ENCODE results near the gene SMYD3. TPM values are rescaled to one million over a fixed set of nuclear protein-coding genes. Genes with fewer than 3 reads are reported as not detected.

The SMYD3 gene
- total RNA-seq, 1 experiment from 2014 or later: 69.6 TPM

DNA sequence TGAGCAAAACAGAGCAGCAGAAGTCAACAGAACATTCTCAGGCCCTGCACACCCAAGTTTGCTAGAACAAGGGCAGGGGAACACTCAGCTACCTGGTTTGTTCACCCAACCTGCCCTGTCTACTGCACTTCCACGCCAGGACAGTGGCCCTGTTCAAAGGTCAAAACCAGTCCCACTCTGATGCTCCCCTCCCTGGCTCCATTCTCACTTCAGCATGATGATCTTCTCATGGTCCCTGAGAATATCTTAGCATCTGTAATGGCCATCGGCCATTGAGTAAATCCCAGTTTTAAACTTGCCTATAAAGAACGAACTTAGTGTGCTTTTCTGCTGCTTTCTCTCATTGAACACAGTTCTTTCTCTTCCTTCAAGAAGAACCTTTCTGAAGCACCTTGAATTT is 293.6 kb downstream of the SMYD3 start:
- no peak for DNase-seq (ENCODE audit: low spot score)
- in situ Hi-C loops (cut with HindIII; ENCODE audit: low sequenced_read_pairs): no loop called here

DNA sequence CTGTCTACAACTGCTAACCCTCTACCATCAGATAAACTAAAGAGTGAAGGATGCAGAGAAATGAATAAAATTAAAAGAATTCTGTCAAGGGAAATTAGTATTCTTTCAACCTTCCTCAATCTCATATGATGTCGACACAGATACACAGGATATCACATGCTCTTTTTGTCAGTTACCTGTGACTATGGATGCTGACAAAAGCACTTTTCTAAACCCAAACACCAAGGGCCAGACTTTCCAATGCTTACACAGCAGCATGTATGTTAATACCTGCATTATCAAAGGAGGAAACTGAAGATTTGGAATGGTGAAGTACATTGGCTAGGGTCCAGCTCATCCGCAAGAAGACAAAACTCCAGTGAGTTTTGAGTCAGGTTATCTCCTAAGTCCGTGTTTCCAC is 294.0 kb downstream of the SMYD3 start:
- in situ Hi-C loops (cut with HindIII; ENCODE audit: low sequenced_read_pairs): no loop called here
- no peak for DNase-seq (ENCODE audit: low spot score)

DNA sequence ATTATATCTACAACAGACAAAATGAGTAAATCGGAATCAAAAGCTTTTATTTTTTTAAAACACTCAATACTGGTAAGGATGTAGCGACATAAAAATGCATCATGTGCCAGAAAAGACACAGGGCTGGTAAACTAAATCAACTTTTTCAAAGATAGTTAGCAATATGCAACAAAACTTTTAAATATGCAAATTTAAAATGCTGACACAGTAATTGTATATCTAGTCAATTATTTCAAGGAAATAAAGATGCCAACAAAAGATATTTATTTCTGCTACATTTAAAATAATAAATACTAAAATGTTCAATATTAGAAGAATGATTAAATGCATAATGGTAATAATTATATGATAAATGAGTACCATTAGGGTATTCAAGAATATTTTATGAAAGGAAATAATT is 295.1 kb downstream of the SMYD3 start:
- no peak for DNase-seq (ENCODE audit: low spot score)
- in situ Hi-C loops (cut with HindIII; ENCODE audit: low sequenced_read_pairs): no loop called here

DNA sequence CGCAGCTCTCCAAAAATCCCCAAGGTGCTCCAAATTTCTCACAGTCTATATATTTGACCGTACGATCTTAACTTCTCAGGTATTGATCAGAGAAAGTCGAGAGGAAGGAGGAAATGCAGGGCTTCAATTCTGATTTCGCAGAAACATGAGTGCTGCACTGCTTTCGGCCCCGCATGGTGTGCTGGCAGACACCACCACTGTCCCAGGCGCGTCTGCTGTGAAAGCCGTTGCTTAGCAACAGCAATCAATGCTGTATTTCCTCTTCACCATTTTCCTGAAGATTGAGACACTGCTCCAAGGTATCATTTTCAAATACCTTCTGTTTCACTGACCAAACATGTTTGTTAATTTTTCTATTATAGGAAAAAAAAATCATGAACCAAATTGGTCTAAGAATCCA is 296.3 kb downstream of the SMYD3 start:
- in situ Hi-C loops (cut with HindIII; ENCODE audit: low sequenced_read_pairs): no loop called here
- DNase-seq (ENCODE audit: low spot score): peak; percentile 45

DNA sequence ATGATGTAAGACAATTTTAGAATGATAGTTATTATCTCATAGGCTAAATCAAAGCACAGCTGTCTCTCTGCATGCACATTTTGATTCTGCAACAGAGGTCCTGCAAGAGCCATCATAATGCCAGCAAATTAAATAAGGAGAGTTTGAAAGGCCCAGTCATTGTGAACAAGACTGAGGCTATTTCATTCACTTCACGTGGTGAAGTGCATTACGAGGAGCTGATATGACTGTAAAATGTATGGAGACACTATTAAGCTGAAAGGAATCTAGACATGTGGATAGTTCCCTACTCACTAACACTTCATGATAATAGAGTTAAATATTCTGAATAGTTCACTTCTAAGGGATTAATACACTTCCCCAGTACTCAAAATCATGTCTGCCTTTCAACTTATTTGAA is 299.0 kb downstream of the SMYD3 start:
- in situ Hi-C loops (cut with HindIII; ENCODE audit: low sequenced_read_pairs): no loop called here

DNA sequence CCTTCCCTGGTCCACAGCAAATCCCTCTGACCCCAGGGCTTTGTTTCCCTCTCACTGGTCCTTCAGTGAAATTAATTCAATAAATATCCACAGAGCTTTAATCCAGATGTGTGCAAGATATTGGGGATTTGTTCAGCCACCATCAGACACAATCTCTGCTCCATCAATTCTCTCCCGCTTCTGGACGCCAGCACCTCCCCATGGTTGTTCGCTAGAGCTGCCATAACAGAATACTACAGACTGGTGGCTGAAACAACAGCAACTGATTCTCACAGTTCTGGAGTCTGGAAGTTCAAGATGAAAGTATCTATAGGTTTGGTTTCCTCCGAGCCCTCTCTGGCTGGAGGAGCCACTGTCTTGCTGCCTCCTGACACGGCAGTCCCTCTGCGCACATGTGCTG is 303.9 kb downstream of the SMYD3 start:
- in situ Hi-C loops (cut with HindIII; ENCODE audit: low sequenced_read_pairs): no loop called here
- no peak for DNase-seq (ENCODE audit: low spot score)

More for the DNA sequence above, 299.0 kb downstream of the SMYD3 start:
- no peak for DNase-seq (ENCODE audit: low spot score)

DNA sequence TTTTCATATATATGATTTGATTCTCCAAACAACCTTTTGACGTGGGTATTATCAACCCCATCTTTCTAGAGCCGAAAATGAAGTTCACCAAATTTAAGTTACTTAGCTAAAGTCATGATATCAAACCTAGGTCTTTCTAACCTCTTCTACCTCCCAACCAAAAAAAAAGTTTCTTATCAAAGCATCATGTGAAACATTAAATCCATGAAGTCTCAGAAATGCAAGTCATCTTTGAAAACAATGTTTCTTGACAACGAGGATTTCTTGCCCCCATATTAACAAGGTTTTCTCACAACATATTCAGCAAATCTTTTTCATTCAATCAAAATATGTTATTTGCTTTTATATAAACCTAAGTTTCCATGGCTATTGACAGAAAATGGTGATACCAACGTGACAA is 306.3 kb downstream of the SMYD3 start:
- in situ Hi-C loops (cut with HindIII; ENCODE audit: low sequenced_read_pairs): no loop called here
- DNase-seq (ENCODE audit: low spot score): no peak

DNA sequence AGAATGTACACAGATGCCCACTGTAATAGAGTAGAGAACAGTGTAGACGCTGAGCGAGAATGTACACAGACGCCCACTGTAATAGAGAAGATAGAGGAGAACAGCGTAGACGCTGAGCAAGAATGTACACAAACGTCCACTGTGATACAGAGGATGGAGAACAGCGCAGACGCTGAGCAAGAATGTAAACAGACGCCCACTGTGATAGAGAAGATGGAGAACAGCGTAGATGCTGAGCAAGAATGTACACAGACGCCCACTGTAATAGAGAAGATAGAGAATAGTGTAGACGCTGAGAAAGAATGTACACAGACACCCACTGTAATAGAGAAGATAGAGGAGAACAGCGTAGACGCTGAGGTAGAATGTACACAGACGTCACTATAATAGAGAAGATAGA is 306.9 kb downstream of the SMYD3 start:
- no peak for DNase-seq (ENCODE audit: low spot score)
- in situ Hi-C loops (cut with HindIII; ENCODE audit: low sequenced_read_pairs): no loop called here

DNA sequence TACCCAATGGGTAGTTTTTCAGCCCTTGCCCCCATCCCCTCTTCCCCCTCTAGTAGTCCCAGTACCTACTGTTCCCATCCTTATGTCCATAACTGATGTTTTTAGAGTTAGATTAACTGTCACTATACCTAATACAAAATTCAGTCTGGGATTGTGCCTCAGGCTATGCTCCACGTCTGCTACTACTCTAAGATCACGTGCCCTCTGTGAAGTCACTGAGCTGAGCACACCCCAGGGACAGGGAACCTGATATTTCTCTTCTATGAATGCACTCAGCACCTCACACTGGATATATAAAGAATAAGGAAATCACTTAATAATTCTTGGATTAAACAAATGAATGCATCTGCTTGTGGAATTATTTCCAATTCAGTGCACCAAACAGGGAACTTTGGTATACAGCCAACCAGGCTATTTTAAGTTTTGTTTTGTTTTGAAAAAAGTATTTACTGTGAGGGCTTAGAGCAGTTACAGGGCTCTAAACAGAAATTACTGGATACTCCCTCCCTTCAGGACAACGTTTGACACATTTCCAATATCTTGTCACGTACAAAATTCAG is 307.9 kb downstream of the SMYD3 start:
- in situ Hi-C loops (cut with HindIII; ENCODE audit: low sequenced_read_pairs): no loop called here

DNA sequence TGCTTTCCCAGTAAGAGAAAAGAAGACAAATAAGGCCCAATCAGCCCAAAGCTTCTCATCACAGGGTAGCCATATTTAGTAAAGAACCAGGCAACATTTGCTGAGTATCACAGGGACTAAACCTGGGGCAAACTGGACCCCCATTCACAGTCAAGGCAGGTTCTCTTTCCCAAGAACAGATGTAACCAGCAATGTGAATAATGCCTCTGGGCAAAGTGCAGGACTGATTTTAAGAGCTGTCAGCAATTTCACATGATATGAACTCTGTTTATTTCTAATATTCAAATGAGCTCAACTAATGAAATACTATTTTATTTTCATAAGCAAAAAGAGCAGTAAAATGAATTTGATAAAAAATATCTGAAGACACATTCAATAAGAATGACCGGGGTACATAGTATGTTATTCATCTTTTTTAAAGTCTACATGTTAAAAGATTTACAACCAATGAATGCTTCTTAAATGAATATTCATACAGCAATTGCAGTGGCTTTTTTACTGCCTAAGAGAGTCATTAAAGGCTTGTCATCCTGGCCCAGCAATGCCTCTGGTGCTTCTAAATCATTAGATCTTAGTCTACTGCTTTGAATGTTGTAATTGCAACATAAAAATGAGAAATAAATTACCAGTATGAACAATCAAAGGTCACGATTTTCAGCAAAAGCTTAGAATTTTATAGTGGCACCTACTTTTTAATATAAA is 308.8 kb downstream of the SMYD3 start:
- DNase-seq (ENCODE audit: low spot score): no peak
- in situ Hi-C loops (cut with HindIII; ENCODE audit: low sequenced_read_pairs): no loop called here

More for the DNA sequence above, 307.9 kb downstream of the SMYD3 start:
- DNase-seq (ENCODE audit: low spot score): peak; percentile 38

DNA sequence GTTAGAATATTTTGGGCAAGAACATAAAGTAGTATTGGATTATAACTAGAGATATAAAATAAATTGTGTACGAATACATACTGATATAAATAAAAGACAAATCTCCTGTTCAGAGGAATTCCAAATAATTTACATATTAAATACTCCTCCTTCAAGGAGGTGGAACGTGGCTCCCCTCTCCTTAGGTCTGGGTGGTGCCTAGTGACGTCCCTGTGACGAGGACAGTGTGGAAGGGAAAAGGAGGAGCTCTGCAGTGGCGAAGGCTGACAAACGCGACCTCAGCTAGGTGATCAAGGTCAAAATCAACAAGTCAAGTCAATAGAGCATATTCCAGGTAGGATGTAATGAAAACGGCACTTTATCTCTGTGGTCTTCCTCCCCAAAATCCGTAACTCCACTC is 310.0 kb downstream of the SMYD3 start:
- DNase-seq (ENCODE audit: low spot score): no peak
- in situ Hi-C loops (cut with HindIII; ENCODE audit: low sequenced_read_pairs): no loop called here

DNA sequence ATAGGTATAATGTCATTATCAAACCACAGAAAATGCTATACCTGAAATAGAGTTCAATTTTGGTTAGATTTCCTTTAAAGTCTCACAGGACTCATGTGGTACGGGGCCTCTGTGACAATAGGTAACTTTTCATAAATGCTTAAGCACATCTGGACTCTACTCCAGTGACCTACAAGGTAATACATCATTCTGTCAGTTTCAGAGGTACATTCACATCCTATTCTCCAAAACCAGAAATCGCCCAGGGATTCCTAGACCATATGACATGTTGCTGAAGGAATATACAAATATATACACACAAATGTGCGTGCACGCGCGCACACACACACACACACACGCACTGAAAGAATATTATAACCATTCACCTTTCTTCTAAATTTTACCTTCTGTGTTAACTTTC is 311.8 kb downstream of the SMYD3 start:
- DNase-seq (ENCODE audit: low spot score): no peak

DNA sequence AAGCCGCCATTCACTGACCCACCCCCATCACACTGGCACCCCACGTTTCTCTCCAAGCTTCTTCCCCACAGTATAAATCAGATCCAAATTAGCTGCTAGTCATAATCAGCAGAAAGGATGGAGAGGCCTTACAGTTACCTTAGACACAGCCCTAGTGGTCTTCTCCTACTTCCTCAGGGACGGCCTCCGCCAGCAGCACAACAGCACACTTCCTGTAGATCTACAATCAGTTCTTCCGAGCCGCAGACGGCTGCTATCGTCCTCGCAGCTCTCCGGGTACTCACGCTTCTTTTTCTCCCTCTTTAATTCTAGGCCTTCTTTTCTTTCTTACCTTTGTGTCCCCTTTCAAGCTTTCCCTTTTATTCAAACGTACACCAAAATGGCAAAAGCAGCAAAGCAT is 313.5 kb downstream of the SMYD3 start:
- in situ Hi-C loops (cut with HindIII; ENCODE audit: low sequenced_read_pairs): no loop called here
- DNase-seq (ENCODE audit: low spot score): no peak

More for the DNA sequence above, 311.8 kb downstream of the SMYD3 start:
- in situ Hi-C loops (cut with HindIII; ENCODE audit: low sequenced_read_pairs): no loop called here

DNA sequence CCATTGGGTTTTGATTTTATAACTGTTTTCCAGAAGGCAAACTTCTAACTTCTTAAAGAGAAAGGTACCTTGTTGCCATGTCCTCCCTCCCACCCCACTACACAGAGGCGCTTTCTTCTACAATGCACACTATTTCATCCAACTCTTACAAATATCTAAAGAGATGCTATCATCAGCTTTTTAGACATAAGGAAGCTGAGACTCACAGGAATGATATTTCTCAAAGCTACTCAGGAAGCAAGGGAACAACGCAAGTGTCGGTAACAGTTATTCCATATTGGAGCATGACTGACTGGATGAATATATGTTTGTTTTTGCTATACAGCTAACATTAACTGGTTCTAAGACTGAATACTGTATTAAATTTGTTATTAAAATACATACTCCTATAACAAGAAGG is 318.0 kb downstream of the SMYD3 start:
- no peak for DNase-seq (ENCODE audit: low spot score)
- in situ Hi-C loops (cut with HindIII; ENCODE audit: low sequenced_read_pairs): no loop called here

DNA sequence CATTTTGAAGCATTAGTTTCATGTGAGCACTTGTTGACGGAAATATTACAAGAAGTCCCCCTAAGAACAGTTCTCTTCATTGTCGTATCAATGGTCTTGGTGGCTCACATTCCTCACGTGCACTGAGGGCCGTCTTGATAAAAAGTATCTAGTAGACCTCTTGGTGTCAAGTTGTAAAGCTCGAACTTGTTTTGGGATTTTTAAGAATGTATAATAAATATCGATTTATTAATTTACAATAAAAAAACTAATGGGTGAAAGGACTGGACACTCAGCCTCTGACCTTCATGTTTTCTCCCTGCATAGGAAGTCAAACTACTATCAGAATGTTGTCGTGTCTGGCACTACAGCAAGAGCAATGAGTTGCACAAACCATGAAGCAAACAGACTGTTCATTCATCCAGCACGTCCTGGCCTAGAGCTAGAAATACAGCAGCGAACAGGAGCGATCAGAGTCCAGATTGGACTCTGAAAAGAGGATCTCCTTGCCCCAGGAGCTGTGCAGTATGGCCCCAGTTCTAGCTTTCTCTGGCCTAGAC is 319.2 kb downstream of the SMYD3 start:
- DNase-seq (ENCODE audit: low spot score): no peak
- in situ Hi-C loops (cut with HindIII; ENCODE audit: low sequenced_read_pairs): no loop called here

DNA sequence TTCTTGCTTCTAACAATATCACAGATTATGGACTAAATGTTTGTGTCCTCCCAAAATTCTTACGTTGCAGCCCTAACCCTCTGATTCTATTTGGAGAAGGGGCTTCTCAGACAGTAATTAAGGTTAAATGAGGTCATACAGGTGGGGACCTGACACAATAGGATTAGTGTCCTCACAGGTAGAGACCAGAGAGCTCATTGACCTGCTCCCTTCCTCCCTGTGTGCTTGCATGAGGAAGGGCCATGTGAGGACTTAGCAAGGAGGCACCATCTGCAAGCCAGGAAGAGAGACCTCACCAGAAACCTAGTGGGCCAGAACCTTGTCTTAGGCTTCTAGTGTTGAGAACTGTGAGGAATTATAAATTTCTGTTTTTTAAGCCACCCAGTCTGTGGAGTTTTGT is 322.6 kb downstream of the SMYD3 start:
- DNase-seq (ENCODE audit: low spot score): no peak
- in situ Hi-C loops (cut with HindIII; ENCODE audit: low sequenced_read_pairs): no loop called here

DNA sequence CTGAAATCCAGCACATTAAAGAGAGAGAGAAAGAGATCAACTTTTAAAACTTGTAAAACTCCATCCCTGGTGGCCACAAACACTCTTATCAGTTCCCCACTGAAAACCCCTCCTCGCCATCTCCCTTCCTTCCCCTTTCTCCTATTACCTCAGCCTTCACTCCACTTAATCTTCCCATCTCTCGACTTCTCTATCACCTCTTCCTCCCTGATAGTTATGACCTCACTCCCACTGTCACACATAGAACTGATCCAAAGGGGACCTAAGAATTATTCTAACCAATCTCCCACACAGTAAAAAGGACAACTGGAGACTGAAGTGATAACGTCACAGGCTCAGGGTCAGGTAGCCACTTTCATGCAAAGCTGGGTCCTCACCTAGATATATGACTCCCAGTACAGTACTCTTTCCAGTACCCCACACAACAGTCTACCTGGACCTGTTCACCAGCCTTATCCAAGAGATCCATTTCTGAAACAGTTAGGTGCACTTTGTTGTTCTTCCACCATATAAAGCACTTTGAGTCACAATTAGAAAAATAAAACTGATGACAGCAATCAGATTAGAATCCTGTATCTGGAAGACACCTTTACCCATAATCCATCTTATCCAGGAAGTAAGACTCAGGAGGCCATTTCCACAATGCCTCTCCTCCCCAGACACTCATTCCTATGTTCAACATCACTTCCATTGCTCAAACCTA is 324.8 kb downstream of the SMYD3 start:
- DNase-seq (ENCODE audit: low spot score): no peak
- in situ Hi-C loops (cut with HindIII; ENCODE audit: low sequenced_read_pairs): no loop called here

DNA sequence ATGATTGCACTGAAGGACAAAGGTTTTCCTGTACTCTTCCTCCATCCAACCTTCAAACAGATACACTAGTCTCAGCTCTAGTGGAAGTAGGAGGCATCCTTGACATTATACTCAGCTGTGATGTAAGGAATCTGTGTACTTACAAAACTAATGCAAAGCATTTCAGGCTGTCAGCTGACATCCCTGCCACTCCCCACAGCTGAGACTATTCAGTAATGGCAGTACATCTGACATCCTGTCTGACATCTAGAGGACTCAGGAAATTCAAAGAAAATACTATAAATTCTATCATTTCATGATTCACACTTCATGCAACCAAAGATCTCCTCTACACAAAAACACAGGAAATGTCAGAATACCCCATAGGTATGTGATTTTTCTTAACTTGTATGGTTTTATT is 325.8 kb downstream of the SMYD3 start:
- in situ Hi-C loops (cut with HindIII; ENCODE audit: low sequenced_read_pairs): no loop called here
- no peak for DNase-seq (ENCODE audit: low spot score)

DNA sequence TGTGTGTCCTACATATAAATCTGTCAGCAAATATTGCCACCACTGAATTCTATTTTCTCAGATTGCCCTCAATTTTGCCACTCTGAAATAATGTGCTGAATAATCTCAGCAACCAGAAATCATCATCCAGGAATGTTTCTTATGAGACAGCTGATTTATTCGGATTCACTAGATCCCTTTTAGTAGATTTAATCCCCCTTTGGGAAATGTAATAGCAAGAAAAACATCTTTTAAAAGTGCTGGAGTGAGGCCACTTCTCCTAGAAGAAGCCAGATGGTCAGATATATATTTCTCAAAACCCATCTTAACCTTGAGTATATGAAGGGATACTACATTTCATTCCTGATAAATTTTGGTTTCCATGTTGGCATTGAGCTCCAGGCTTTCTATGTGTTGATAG is 327.7 kb downstream of the SMYD3 start:
- in situ Hi-C loops (cut with HindIII; ENCODE audit: low sequenced_read_pairs): no loop called here
- DNase-seq (ENCODE audit: low spot score): no peak

DNA sequence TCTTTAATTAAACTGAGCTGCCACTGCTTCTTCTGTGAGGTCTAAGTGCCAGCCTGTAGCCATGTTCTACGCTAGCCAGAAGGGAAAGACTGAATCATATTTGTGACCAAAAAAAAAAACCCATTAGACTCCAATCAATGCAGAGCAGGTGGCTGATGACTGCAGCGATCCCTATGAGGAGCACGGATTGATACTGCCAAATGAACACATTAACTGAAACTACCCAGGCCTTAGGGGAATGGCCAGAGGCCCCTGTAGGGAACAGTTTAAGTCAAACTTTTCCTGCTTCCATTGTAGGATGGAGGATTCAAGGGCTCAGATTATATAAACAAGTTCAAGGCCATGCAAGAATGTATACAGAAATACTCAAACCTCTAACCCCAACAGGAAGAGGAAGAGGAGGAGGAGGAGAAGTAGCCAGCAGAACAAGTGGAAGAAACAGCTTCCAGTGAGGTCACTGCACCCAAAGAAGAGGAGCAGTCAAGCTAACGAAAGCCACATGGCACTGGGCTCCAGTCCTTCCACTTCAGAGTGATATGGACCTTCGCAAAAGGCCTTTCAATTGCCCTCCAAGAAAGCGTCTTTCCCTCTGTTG is 328.3 kb downstream of the SMYD3 start:
- in situ Hi-C loops (cut with HindIII; ENCODE audit: low sequenced_read_pairs): no loop called here

More for the DNA sequence above, 328.3 kb downstream of the SMYD3 start:
- DNase-seq (ENCODE audit: low spot score): no peak
